ENCODE results near the gene EPG5. TPM values are rescaled to one million over a fixed set of nuclear protein-coding genes. Genes with fewer than 3 reads are reported as not detected.

The EPG5 gene
- total and polyA plus RNA-seq, 2 of the 4 experiments (the other 2 are of a cell fraction): 37.3 to 114 TPM

- Histone ChIP-seq H2BK5ac (ENCODE audit: low read depth, low read length, poor library complexity, severe bottlenecking) (no peak overlapping the region), H3K4ac (ENCODE audit: low read depth, low read length) (peak overlapping the region; percentile 7; the same call in 1 of the 2 replicates), H2BK120ac (ENCODE audit: low read depth, low read length) (no peak overlapping the region), H3K23ac (ENCODE audit: low read depth, low read length) (no peak overlapping the region), H3K36me3 (ENCODE audit: control insufficient read depth, insufficient read depth, low read length) (peaks cover 28% of the 10 kb centered on the region), H3K4me2 (ENCODE audit: low read depth, low read length) (no peak overlapping the region), H2BK15ac (ENCODE audit: low read depth, low read length) (no peak overlapping the region), H4K5ac (ENCODE audit: low read depth, low read length) (peak overlapping the region; percentile 8; the same call in 1 of the 2 replicates), H3K14ac (replicated peaks; ENCODE audit: low read depth, low read length) (no peak overlapping the region), H3K79me1 (ENCODE audit: low read depth in 1 of 2, low read length in 2 of 2) (peaks cover 20 to 41% of the 10 kb centered on the region in 2 experiments), H2AFZ (replicated peaks; ENCODE audit: low read length, poor library complexity) (no peak overlapping the region), H3K9me3 (ENCODE audit: control insufficient read depth, insufficient read depth, low read length) (no peaks in the 10 kb centered on the region; the same call in 1 of the 2 replicates), H3K56ac (ENCODE audit: extremely low read depth, insufficient read depth, low read length) (no peak overlapping the region), H3K27ac (ENCODE audit: insufficient read depth, low read length) (no peak overlapping the region), H3K18ac (ENCODE audit: low read depth, low read length) (no peak overlapping the region), H3K27me3 (ENCODE audit: control insufficient read depth, insufficient read depth, low read length) (no peaks in the 10 kb centered on the region), H4K20me1 (ENCODE audit: insufficient read depth, low read length) (no peaks in the 10 kb centered on the region), H3K4me3 (ENCODE audit: insufficient read depth, low read depth, low read length) (no peak overlapping the region), H2BK20ac (ENCODE audit: low read depth, low read length) (no peak overlapping the region), H4K8ac (ENCODE audit: low read depth in 2 of 2, low read length in 2 of 2) (peak overlapping the region in 1 of 2 experiments; percentile 21; a peak in 1 of 4 replicates), H2AK9ac (replicated peaks; ENCODE audit: low read depth, low read length, poor library complexity) (no peak overlapping the region), H3K9ac (ENCODE audit: low read depth, low read length) (no peak overlapping the region), H4K91ac (ENCODE audit: insufficient read depth, low read depth, low read length) (no peak overlapping the region), H2AK5ac (ENCODE audit: low read depth, low read length) (peak overlapping the region; percentile 58; the same call in 1 of the 2 replicates), H3K4me1 (ENCODE audit: control insufficient read depth, insufficient read depth, low read length) (peaks cover 4% of the 10 kb centered on the region; the same call in 1 of the 2 replicates), H3K9me1 (ENCODE audit: insufficient read depth, low read length) (peaks cover 7% of the 10 kb centered on the region; the same call in 1 of the 2 replicates)
- intact Hi-C loops (cut with micrococcal nuclease): no loop called here
- no peak for DNase-seq
- dilution Hi-C loops (cut with HindIII; ENCODE audit: low sequenced_read_pairs, unreplicated experiment): no loop called here
- in situ Hi-C loops (cut with MboI; ENCODE audit: low sequenced_read_pairs): no loop called here
- BruUV-seq (replicated peaks): no TSS peak
- ChIA-PET CTCF (interaction anchor here (1.7 kb wide), 1 partner anchor 10 kb away, joined by 5 read pairs; no protein-coding TSS in a partner anchor), POLR2A (ENCODE audit: unreplicated experiment) (interaction anchor here (0.6 kb wide), 2 partner anchors 24 to 207 kb away, joined by 3 read pairs; no protein-coding TSS in a partner anchor)
- WGBS, 2 experiments (ENCODE audit: extremely low coverage in 2 of 2, insufficient read length in 1 of 2): 96% methylated on average over 5 of the region's 7 CpGs; no CpG with 5 or more reads in 1 of the 2 experiments
- TF ChIP-seq CHD1 (IDR thresholded peaks at IDR 0.05; ENCODE audit: low read depth, low read length) (no peak), MAZ (IDR thresholded peaks at IDR 0.05; ENCODE audit: borderline replicate concordance, low read depth, low read length) (no peak), ELK1 (IDR thresholded peaks at IDR 0.05; ENCODE audit: borderline replicate concordance, low read depth, low read length) (no peak), BHLHE40 (IDR thresholded peaks at IDR 0.05; ENCODE audit: low read depth, low read length) (no peak), RAD21 (IDR thresholded peaks at IDR 0.05; ENCODE audit: low read length) (no peak), RFX5 (IDR thresholded peaks at IDR 0.05; ENCODE audit: low read depth, low read length) (no peak), FOS (IDR thresholded peaks at IDR 0.05; ENCODE audit: low read depth, low read length) (no peak), MXI1 (IDR thresholded peaks at IDR 0.05; ENCODE audit: borderline replicate concordance, low read depth, low read length) (no peak), POLR2A (IDR thresholded peaks at IDR 0.05; ENCODE audit: low read depth, low read length) (no peak), MAFK (IDR thresholded peaks at IDR 0.05; ENCODE audit: low read depth, low read length) (no peak), CEBPB (IDR thresholded peaks at IDR 0.05; ENCODE audit: low read depth, low read length) (no peak), RCOR1 (IDR thresholded peaks at IDR 0.05; ENCODE audit: insufficient replicate concordance, low read length) (no peak), CTCF (conservative IDR thresholded peaks at IDR 0.05; ENCODE audit: low read depth, low read length) (no peak), SMC3 (IDR thresholded peaks at IDR 0.05; ENCODE audit: low read depth, low read length) (no peak), NFE2L2 (IDR thresholded peaks at IDR 0.05; ENCODE audit: low read depth, low read length) (no peak)
- TF ChIP-seq, protein P1, sequence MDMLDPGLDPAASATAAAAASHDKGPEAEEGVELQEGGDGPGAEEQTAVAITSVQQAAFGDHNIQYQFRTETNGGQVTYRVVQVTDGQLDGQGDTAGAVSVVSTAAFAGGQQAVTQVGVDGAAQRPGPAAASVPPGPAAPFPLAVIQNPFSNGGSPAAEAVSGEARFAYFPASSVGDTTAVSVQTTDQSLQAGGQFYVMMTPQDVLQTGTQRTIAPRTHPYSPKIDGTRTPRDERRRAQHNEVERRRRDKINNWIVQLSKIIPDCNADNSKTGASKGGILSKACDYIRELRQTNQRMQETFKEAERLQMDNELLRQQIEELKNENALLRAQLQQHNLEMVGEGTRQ (IDR thresholded peaks at IDR 0.05; ENCODE audit: low read depth, low read length): no peak
- ATAC-seq (ENCODE audit: low read depth): no peak
Observed at GRCh38 chr18:45870419-45870818, 96.7 kb downstream of the EPG5 start.

Measured in IMR-90 (cell line).